ENCODE data around the gene CHRNG. TPM values are rescaled to one million over a fixed set of nuclear protein-coding genes. Genes with fewer than 3 reads are reported as not detected.

The CHRNG gene
- total RNA-seq (2014; rRNA removed), result 0.83 and 5.5 TPM in 2 replicates
- 0.52 TPM for polyA plus RNA-seq (2012)

- DNase-seq (ENCODE audit: low read depth), result peak; percentile 80
Measured at GRCh38 chr2:232539298-232540231, at the start of gene CHRNG. Gene CHRNG, plus strand, starts transcription at chr2:232539692. Its CDS starts 56 bp downstream, at chr2:232539748.

- no peak for DNase-seq (ENCODE audit: low read depth)
Measured at GRCh38 chr2:232490221-232491138, 49.0 kb upstream of the CHRNG start.

DNA sequence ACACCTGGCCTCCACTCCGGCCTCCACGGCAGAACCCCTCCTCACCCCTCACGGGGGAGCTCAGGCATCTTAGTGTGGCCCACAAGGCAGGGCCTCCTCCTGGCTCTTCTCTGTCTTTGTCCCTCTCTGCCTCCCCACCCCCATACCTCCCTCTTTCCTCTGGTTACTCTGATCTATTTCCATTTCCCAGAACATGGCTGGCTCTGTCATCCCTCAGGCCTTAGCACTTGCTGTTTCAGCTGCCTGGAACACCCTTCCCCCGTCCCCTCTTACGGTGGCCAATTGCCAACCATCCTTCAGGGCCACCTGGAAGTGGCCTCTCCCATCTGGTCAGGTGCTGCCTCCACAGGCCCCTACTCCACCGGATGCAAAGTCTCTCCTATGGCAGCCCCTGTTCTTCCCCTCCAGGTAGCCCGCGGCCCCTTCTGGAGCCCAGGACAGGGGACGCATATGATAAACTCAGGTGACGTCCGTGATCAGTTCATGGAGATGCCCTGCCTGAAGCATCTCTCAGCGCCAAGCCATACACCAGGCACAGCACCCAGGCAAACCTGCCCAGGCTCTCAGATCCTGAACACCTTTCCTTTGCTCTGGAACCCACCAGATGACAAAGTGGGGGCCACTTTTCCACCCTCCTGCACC is 48.2 kb upstream of the CHRNG start:
- DNase-seq (ENCODE audit: low read depth), result no peak

DNA sequence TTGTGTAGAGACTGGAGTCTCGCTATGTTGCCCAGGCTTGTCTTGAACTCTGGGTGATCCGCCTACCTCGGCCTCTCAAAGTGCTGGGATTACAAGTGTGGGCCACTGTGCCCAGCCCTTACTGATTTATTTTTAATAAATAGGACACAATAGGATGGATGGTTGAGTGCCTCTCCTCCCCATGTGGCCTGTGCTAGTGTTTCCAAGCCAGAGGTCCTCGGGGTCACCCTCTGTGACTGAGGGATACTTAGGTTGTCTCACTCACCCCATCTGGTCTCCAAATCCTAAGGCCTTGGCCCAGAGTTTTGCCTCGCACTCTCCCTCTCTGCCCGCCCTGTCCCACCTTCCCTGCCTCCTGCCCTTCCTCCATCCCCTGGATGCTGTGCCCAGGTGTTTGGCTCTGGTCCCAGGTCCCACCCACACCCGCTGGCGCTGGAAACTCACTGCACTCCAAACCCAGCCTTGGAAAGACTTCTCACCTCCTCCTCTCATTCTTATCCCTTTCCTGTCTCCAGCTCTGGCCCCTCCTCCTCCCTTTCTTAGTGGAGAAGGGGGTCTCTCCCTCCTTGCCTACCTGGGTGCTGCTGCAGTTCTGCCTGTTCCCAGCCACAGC is 47.1 kb upstream of the CHRNG start:
- no peak for DNase-seq (ENCODE audit: low read depth)

DNA sequence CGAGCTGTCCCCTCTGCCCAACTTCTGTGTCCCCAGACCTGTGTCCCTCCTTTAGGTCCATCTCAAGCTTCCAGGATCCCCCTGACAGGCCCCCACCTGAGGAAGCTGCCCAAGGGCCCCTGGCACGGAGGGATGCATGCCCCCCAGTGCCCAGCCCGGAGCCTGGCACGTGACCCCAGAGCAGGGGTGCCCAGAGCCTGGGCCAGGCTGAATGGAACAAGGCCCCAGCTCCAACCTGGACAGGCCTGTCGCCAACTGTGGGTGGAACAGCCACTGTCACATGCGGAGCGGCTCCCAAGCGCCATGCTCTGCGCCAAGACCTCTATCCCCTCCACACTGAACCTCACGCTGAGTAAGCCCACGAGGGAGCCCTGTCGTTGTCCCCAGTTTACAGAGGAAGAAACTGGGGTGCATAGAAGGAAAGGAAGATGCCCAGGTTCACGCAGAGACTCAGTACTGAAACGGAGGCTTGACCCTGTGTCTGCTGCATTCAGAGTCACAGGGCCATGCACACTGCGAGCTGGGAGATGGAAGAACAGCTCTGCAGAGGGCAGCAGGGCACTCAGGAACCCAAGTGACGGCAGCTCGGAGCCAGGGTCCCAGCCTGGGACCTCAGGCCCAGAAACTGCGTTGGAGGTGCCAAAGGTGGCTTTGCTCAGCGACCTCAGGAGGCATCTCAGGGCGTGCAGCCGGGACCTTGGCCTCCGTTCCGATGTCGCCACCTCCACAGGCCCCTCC is 46.4 kb upstream of the CHRNG start:
- DNase-seq (ENCODE audit: low read depth), result no peak

DNA sequence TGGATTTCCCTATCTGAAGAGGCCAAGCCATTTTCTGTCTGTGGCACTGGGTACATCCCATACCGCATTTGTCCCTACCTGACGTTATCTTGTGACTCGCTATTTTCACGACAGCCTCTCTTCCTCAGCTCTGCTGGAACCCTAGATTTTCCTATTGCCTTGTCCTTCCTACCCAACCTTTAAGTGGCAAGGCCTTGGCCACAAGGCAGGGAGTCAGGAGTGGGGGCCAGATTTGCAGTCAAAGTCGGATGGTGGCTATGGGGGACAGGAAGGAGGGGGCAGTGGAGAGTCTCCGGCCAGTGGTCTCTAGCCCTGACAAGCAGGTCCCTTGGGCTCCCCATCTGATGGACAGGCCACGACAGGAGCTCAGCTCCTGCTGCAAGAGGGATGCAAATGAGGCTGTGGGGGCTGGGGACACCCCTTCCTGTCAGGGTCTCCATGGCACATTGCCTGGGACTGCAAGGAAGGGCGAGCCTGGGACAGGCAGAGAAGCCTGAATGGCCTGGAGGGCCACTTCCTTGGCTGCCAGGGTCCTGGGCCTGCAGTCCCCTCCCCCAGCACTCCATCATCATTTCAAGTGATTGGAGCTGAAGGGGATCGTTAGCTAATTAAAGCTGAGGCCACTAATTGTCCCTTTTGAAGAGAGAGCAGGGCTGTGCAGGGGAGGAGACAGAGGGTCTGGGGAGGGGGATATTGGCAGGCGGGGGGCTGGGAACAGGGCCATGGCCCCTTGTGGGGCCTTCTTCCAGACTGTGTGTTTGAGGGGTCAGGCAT is 45.6 kb upstream of the CHRNG start:
- no peak for DNase-seq (ENCODE audit: low read depth)

DNA sequence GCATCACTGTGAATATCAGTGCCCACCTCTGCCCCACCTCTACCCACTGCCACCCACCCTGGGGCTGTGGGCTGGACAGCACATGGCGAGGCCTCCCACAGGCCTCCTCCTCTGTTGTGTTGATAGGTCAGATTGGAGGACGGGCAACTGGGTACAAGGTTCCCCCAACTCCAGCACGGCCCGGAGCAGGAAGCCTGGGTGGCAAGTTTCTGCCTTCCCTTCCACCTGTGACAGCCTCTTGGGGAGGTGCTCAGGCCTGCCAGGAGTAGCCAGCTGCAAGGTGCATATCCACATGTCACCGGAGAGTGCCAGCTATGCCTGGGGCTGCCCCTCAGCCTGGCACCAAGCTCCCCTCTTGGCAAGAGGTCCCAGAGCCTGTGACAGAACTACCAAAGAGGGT is 45.0 kb upstream of the CHRNG start:
- no peak for DNase-seq (ENCODE audit: low read depth)

- no peak for DNase-seq (ENCODE audit: low read depth)
Measured at GRCh38 chr2:232495292-232495691, 44.2 kb upstream of the CHRNG start.

DNA sequence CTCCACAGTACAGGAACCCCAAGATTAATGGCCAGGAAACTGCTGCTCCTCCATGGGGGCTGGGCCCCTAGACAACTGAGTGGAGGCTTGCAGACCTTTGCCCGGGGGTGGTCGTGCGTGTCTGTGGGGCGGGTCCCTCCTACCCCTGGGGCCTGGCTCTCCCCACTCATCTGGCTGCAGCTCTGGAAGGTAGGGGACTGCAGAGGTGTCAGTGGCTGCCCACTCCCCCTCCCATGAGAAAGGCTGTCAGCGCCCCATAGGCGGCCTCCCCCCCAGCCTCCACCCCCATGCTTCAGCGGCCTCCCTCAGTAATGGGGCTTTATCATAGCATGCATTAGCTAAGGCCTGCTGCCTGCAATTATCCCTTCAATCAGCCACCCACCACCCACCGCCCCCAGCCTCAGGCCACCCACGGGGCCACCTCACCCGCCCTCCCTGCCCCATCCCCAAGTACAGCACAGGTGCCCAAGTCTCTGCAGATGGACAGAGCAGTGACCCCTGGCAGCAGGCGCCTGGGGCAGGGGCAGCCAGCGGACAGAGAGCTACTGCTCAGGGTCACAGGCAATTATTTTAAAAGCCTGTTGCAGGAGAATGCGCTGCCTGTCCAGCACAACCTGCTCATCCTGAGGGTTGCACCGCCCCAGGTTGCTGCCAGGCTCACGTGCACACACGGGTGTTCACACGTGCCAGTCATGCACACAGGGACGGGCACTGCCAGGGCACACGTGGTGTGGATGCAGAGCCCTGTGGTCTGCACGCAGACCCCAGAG is 42.8 kb upstream of the CHRNG start:
- DNase-seq (ENCODE audit: low read depth), result no peak

DNA sequence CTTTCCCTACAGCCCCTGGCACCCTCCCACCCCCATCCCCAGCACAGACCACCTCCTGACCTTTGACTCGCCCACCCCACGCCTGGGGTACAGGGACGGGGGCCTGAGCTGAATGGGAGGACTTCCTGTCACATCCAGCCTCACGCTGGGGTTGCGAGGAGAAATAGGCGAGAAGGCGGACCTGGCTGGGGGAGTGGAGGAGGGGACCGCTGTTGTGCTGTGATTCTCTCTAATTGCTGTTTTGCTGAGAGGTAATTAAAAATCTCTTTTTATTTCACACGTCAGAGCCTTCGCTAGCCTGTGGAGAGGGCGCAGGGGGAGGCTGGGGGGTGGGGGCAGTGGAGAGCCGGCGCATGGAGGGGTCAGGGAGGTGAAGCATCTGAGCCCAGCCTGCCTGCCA is 42.1 kb upstream of the CHRNG start:
- DNase-seq (ENCODE audit: low read depth), result no peak

- no peak for DNase-seq (ENCODE audit: low read depth)
Measured at GRCh38 chr2:232498452-232498851, 41.0 kb upstream of the CHRNG start.

DNA sequence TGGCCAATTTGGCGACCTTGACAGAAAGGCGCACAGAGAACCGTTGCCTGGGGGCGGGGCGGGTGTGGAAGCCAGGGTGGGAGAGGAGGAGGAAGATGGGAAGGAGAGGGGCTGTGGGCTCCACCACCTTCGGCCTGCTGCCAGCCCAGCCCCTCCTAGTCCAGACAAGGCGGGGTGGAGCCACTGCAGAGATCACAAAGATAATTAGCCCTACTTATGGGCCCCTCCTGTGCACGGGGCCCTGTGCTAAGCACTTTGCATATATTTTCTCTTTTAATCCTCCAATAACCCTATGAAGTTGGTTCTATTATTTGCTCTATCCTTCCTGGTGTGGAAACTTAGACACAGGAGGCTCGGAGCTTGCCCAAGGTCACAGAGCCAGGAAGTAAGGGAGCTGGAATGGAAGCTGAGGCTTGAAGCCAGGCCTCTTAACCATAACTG is 38.1 kb upstream of the CHRNG start:
- DNase-seq (ENCODE audit: low read depth), result no peak

DNA sequence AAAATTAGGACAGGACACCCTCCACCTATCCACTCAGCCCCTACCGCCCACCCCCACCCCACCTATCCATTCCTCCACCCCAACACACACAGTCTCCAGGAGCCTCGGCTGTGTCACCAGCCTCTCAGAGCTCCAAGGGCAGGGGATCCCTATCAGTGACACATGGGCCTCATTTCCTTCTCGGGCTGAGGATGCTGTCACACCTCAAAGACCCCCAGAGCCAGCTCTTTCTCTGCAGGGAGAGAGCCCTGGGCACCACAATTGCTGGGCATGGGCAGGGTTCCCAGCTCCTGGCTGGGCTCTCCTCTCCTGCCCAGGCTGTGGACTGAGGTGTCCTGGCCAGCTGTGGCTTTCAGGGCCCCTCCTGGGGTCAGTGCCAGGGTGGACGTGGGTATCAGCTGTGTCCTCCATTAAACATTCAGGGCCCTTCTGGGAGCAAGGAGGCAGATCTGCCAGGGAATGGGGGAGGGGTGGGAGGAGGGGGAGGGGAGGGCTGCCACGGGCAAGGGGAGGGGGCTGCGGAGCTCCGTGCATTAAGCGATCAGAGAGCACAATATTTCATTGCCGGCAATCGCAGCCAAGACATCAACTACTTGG is 37.6 kb upstream of the CHRNG start:
- no peak for DNase-seq (ENCODE audit: low read depth)

DNA sequence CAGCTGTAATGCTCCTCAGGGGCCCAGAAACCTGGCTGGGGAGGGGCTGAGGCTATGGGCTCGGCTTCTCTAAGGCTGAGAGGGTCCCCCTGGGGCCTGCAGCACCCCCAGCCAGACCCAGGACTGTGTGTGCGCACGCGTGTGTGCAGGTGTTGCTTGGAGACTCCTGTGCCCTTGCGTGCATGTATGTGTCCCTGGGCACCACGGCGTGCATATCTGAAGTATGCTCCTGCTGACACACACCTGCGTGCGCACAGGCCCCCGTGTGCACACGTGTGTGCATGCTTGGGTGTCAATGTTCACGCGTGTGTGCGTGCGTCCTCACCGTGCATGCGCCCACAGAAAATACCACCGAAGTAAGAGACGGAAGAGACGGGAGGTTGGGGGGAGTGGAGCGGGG is 37.0 kb upstream of the CHRNG start:
- no peak for DNase-seq (ENCODE audit: low read depth)

GRCh38 chr2:232502911-232503808 is 36.3 kb upstream of the CHRNG start:
- DNase-seq (ENCODE audit: low read depth), result no peak

GRCh38 chr2:232503809-232504323 is 35.6 kb upstream of the CHRNG start:
- no peak for DNase-seq (ENCODE audit: low read depth)

DNA sequence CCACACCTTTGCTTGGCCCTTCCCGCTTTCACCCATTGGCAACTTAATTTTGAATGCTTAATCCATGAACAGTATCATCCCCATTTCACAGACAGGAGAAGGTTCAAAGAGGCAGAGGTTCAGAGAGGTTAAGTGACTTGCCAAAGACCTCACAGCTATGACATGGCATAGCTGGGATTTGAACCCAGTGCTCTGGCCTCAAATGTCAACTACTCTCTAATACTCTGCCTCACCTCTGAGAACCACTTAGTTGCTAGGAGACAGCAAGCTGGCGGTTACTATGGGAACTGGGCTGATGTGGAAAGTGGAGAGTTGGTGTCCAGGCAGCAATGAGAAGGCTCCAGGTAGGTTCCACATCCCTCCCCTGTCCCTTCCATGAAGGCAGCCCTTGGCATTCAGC is 35.1 kb upstream of the CHRNG start:
- no peak for DNase-seq (ENCODE audit: low read depth)

Measured in LHCN-M2 (cell line).